Measurements from ENCODE around the gene SARDH.
"Not testable (repeated sequence)": the region's sequence is repeated elsewhere in the genome, so short reads cannot be mapped to it uniquely, and the experiment has no call there.

Gene SARDH

DNA sequence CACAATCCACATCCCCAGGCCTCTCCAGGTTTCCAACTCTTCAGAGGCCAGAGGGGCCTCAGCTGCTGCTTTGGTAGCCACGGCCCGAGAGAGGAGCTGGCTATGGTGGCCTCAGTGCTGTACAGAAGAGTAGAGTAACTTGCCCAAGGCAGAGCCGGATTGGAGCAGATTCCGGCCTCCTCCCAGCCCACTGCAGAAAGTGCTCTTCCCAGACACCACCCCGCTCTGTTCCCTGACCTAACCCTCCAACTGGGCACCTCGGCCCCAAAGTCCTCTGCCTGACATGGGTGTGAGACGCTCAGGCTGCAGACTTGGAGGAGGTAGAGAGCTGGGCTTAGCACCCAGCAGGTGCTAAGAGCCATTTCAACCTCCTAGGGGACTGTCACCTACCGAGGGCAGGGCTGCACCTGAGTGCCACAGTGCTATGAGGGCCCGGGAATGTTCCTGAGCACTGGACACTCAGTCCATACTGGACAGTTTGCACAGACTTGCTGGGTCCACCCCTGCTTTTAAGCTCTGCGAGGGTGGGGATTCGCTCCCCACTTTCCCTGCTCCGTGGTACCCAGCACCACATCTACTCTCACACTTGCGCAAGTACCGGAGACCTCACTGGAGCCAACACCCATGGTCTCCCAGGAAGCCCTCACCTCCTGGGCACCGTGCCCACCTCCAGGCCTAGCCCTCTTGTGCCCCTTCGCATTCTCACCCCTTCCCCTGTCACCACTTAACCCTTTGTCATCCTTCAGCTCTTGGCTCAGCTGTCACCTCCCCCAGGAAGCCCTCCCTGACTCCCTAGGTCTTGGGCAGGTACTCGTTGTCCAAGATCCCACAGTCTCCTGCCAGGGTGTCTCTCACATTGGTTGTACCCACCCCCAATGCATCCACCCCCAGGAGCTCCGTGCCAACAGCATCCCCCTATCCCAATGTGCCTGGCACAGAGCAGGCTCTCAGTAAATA lies 52.2 kb downstream of the SARDH start:
- DNase-seq (ENCODE audit: low read depth in 2 of 2) = no peak

DNA sequence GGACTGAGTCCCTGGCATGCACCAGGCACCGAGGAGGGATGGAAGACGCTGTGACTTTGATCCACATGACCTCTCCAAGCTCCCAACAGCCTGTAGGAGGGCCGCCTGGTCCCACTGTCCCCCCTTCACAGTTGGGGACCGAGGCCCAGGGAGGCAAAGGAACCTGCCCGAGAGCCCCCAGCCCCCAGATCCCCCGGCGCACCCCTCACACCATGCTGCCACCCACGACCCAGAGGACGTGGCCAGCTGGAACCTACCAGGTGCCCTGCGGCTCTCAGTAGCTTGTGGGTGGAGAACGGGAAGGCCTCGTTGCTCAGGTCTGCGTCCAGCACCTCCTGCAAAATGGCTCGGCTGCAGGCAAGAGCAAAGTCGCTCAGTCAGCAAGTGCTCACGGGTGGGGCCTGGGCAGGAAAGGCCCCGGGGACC lies 53.2 kb downstream of the SARDH start:
- DNase-seq (ENCODE audit: low read depth in 2 of 2) = no peak

DNA sequence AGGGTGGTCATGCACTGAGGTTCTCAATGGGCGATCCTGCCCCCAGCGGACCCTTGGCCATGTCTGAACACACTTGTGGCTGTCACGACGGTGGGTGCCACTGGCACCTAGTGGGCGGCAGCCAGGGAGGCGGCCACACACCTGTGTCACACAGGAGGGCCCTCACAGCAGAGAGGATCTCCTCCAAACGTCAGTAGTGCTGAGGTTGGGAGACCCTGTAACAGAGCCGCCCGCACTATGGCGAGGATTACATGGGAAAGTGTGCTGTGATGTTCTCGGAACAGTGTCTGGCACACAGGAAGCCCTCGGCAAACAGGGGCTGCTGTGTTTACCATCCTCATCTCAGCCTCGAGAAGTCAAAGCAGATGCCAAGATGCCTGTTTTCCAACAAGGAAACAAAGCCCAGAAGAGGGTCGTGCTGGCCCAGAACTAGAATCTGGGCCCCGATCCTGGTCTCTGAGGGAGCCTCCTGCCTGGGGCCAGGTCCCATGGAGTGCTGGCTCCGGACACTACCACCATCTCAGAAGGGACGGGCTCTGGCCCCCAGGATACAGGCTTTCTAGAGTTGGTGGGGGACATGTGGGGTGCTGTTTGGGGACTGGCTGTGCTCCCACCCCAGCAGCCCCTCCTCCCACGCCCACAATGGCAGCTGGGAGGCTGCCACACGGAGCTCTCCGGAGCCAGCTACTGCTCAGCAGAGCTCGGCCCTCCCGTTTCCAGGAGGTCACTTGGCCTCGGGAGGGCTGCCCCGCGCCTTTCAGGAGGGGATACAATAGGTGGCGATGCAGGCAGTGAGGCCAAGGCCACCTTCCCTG lies 53.8 kb downstream of the SARDH start:
- no peak for DNase-seq (ENCODE audit: low read depth in 2 of 2)

DNA sequence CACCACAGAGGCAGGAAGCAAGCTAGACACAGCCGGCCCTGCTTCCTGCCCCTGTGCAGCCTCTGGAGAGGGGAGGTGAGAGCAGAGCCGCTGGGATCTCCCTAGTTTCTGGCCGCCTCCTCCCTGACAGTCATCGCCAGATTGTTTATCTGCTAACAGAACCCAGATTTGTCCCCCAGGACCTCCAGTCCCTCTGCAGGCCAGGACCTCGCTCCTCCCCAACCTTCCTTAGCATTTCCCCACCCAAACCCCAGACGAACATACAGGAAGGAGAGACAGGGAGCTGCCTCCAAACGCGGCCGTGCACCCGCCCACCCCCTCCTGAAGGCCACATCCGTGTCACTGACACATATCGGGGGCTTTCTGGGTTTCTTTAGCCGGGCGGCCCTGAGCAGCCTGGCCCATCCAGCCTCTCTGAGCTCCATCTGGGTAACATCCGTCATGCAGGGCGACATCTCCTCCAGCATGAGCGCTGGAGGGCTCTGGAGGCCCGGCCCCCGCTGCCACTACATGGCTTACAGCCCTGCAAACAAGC lies 54.5 kb downstream of the SARDH start:
- peak in 1 of 2 donors; percentile 46 for DNase-seq (ENCODE audit: low read depth in 2 of 2)

DNA sequence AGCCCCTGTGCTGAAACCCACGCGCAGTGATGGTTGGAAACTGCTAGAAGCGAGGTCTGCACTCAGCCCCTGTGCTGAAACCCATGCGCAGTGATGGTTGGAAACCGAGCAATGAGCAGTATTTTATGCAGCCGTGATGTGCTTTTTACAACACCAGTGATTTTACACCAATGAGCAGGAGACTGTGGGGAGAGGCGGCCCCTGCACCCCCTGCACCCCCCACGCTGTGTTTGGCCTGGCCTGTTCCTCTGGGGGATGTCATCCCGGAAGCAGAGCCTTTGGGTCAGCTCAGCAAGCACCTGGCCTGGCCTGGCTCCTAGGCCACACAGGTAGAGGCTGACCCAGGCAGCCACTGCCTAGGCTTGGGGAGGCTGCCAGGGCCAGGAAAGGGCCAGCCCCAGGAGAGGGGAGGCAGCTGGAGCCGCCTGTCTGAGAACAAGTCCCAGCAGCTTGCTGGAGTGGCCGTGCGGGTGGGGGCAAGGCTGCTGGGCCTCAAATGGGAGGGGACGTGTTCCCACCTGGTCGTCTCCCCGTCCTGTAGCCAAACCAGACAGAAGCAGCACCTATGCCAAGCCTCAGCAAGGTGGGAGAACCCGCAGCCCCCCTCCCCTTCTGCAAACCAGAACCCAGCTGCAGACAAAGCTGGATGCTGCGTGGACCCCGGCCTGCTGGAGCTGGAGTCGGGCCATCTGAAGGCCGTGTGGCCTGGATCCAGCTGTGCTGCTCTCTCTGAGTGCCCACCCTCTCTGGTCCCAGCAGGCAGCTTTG lies 55.1 kb downstream of the SARDH start:
- no peak for DNase-seq (ENCODE audit: low read depth in 2 of 2)

DNA sequence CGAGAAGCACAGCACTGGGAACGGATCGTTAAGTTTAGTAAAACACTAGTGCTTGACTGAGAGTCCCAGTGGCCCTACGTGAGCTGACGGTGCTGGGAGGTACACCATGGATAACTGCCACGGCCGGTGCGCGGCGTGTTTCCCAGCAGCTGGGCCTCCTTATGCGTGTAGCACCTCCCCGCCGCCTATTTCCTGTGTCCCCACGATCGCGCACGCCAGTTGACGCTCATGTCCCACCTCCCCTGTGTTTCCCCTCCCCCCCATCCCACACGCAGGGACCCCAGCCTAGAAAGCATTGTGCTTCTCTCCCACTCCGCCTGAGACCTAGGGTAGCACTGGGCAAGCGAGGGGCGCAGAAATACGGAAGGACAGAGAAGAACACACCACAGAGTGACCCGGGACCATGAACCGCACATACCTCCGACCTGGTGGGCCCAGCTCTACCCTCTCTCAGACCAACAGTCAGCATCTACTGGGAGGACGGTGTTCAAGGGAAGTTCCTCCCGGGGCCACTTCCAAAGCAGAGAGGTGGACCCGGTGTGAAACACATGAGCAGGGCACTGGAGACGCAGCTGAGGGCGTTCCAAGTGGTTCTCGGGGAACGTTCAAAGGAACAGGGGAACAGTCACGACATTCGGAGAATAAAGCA lies 56.4 kb downstream of the SARDH start:
- no peak for DNase-seq (ENCODE audit: low read depth in 2 of 2)

DNA sequence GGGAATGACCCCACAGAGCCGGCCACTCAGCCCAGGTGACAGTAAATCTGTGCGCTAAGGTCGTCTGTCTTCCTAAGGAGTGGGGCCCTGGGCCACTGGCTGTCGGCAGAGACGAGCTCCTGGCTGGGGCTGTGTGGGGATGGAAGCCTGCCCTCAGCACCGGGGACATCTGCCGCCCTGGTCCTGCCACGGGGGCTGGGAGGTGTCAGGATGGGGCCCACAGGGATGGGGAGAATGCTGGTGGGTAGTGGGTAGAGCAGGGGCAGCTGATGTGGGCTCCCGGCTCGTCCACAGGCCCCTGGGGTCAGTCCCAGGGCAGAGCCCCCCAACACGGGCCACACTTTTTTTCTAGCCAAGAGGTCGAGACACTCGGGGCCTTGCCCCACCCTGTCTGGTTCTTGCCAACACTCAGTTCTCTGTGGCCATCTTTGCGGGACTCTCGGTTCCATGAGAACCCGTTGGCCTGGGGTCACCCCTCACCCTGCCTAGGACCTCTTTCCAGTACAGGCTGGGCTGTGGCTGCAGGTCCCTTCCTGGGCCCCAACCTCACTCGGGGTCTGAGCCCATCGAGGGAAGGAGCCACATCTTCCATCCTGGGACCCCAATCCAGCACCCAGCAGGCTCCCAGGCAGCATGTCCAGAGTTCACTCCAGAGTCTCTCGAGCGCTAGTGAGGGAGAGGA lies 57.0 kb downstream of the SARDH start:
- DNase-seq (ENCODE audit: low read depth in 2 of 2) = no peak

DNA sequence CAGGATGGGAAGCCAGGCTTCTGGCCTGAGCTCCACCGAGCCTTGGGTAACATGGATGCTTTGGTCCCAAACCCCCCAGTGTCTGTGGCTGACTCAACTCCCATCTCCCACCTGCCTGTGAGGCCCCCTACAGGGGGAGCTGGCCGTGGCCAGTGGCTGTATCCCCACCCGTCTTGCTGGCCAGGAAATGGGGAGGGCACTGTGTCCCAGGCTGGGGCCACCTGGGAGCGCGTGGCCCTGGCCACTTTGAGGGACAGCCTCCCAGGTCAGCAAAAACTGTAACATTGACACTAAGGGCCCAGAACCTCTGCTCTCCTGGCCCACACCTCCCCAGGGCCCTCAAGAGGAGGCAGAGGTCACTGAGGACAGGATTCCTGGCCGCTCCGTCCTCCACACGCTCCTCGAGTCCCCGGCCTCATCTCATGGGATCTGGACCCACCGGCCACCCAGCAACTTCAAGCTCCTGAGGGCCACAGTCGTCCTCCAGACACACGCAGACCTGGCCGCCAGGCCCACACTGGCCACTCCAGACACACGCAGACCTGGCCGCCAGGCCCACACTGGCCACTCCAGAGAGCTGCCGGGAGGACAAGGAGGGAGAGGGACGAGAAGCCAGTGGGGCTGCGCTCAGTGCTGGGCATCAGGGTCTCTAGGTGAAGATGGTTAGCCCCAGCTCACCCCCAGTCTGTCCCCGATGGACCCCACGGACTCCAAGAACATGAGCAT lies 57.7 kb downstream of the SARDH start:
- no peak for DNase-seq (ENCODE audit: low read depth in 2 of 2)

DNA sequence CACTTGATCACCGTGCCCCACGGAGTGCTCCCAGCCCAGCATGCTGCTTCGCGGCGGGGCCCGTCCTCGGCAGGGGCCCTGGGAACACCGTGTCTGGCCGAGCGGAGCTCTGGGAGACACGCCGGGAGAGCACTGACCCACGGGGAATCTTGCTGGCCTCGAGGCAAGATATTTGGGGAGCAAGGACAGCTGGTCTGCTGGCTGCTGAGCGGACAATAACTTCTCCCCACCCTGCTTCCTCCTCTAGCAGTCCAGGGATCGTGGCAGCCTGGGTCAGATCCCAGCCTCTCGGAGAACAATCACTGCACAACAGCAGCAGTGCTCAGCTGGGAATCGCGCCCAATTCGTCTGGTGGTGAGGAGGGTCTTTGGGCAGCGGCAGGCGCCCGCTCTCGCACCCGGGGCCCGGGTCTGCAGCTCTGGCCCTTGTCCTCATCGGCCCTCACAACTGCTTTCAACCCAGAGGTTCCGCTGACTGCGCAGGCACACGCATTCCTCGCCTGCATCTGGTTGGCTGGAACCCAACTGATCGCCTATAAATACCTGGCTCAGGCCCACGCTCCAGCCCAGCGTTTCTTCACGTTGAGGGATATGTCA lies 58.6 kb downstream of the SARDH start:
- no peak for DNase-seq (ENCODE audit: low read depth in 2 of 2)

DNA sequence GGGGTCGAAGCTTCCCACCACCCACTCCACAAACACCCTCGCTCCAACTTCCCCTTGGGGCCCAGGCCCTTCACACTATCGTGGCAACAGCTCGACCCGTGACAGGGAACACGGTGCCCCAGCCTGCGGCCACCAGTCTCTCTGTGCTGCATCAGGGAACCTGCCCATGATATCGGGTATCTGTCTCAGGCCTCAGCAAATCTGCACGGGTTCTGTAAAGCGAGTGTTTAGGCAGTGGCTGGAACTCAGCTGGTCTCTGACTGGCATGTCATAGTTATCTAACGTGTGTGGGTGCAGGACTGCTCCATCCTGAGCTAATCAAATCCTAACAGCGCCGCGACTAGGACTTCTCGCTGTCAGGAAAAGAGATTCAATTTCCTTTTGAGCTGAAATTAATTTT lies 59.1 kb downstream of the SARDH start:
- DNase-seq (ENCODE audit: low read depth in 2 of 2) = no peak

DNA sequence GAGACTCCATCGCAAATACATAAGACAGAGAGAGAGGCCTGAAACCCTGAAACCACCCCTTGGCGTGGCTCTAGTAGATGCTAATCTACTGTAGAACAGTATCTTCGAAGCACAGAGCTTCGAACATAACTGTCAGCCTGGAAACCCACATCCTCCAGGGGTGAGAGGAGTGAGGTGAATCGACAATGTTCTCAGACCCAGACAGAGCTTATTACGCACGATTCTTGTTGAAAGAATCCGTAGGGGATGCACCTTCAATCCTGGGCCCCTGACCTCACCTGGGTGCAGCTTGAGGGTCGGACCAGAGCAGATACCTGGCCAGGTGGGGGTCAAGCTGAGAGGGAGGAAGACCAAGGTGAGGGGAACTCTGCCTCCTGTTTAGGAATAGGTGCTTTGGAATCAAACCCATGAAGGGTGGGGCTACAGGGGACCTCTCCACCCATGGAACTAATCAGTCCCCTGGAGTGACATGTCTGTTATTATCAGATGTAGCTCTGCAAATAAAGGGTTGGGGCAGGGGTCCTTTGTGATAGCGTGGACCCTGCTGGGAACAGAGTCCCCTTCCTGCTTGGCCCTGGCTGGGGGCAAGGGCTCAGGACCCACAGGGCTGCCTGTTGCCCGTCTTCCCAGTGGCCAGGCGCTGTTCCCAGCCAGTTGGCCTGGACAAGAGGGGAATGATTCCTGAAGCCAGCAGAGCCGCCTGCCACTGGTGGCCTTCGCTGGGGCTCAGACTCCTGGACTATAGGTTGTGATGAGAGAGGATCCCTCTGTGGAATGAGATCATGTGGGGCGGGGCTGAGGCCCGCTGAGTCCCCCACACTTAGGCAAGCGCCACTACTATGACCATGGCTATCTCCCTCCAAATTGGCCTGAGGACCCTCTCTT lies 60.8 kb downstream of the SARDH start:
- DNase-seq (ENCODE audit: low read depth in 2 of 2) = peak; percentile 26 to 33

DNA sequence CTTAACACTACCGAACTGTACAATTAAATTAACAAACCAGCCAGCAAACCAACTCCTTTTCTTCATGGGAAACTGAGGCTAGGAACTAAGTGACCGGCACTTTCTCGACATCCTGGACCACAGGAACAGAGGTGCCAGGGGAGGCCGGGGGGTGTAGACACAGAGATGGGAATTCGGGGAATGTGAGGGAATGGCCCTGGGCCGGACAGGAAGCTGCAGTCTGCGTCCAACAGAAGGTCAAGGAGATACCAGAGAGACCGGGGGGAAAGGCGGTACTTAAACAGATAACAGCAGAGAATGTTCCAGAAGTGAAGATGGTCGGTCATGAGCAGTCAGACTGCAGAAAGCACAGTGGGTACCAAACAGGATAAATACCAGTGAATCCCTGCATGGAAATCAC lies 61.7 kb downstream of the SARDH start:
- no peak for DNase-seq (ENCODE audit: low read depth in 2 of 2)

DNA sequence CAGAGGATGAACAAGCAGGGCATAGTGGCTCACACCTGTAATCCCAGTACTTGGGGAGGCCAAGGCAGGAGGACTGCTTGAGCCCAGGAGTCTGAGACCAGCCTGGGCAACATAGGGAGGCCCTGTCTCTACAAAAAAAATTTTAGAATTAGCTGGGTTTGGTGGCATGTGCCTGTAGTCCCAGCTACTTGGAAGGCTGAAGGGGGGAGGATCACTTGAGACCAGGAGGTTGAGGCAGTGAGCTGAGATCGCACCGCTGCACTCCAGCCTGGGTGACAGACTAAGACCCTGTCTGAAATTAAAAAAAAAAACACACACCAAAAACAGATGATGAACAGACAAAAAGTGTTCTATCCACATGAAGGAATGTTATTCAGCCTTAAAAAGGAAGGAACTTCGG lies 62.4 kb downstream of the SARDH start:
- not testable (repeated sequence) for DNase-seq (ENCODE audit: low read depth in 2 of 2)

DNA sequence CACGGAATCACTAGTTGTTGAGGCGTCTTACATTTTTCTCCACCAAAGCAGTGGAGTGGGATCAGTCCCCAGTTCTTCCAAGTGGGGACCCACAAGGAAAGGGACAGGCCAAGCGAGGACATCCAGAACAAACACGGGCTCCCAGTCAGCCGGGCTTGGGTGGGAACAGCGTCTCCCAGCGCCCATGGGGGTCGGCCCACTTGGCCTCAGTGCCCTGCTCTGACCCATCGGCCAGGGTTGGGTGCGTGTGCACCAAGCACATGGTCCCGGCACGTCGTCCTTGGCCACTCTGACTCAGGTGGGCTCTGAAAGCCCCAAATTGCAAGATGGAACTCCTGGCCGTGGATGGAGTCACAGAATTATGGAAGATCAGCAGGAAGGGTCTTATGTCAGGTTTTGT lies 64.1 kb downstream of the SARDH start:
- DNase-seq (ENCODE audit: low read depth in 2 of 2) = no peak

DNA sequence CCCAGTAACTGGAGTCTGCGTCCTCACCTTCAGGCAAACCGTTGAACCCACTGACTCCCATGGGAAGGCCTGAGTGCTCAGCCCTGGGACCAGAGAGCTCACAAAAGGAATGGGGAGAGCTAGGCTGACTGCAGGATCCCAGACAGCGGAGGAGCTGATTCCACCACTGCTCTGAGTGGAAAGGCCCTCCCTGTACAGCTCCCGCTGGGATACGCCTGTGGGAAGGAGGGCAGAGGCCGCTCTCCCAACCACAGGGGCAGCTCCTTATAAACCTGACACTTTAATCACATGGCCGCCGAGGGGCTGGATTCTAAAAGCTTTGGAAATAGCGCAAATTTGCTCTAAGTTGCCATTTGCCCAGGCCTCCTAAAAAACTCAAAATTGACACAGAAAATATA lies 64.9 kb downstream of the SARDH start:
- no peak for DNase-seq (ENCODE audit: low read depth in 2 of 2)

DNA sequence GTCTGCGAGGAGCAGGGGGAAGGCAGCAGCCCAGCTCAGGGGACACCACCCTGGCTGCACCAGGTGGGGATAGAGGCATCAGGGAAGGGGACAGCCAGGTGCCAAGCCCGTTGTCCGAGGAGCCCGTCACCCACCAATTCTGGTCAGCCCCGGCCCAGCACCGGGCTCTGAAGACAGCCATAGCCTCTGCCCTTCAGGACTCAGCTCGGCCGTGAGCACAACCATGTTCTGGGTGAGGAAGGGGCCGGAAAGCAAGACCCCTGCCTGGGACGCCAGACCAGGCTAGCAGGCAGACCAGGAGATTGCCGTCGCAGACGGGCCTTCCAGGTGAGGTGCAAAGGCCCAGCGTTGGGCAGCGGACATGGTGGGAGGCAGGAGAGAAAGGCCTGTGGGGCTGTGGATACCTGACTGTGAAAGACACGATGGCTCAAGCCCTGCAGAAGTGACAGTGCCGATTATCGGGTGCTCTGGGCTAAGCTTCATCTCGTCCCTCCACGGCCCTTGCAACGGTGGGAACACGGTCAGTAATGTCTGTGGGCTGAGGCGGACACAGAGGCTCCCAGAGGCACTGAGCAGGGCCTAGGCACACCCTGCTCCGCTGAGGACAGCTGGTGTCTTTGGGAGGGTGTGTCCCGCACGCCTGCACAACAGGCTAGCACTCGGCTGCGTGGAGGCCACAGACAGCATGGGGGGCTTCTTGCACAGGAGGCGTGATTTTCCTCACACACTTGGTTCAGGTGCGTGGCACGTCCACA lies 65.5 kb downstream of the SARDH start:
- no peak for DNase-seq (ENCODE audit: low read depth in 2 of 2)

DNA sequence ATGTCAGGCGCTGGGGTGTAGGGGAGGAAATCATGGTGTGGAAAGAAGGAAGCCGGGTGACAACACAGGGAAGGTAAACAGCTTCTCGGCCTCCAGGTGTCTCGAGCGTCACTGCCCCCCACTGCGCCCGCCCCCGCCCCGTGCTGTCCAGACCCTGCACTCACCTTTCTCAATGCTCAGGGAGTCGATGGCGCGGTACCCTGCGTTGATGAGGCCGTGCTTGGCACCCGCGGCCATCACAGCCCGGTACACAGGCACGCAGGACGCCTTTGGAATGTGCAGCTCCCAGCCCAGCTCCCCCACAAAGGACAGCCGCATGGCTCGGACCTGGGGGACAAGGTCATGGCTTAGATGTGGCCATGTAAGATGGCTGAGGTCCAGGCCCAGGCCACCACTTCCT lies 66.8 kb downstream of the SARDH start:
- DNase-seq (ENCODE audit: low read depth in 2 of 2) = no peak

DNA sequence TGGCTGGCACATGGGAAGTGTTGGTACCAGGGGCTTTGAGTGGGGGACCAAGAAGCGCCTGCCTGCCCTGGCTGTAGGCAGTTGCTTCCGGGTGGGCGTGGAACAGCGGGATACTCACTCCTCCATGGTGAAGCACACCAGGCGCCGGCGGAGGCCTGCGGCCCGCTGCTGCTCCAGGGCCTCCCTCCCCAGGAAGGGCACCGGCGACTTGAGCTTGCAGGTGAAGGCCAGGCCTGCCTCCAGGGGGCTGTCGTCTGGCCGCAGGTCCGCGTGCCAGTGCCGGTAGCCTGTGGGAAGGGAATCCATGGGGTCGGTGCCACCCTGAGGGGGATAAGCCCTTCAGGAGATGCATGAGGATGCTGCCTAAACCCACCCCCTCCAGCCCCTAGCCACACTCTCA lies 67.7 kb downstream of the SARDH start:
- no peak for DNase-seq (ENCODE audit: low read depth in 2 of 2)

Measured in stimulated activated CD8-positive, alpha-beta memory T cell treated with anti-CD3 and anti-CD28 coated beads, Interleukin-7, amount 100 ng/mL, for 4 hours (primary cell).